Measurements from ENCODE around the gene NMB.
"Not testable (repeated sequence)": the region's sequence is repeated elsewhere in the genome, so short reads cannot be mapped to it uniquely, and the experiment has no call there.

The NMB gene

DNA sequence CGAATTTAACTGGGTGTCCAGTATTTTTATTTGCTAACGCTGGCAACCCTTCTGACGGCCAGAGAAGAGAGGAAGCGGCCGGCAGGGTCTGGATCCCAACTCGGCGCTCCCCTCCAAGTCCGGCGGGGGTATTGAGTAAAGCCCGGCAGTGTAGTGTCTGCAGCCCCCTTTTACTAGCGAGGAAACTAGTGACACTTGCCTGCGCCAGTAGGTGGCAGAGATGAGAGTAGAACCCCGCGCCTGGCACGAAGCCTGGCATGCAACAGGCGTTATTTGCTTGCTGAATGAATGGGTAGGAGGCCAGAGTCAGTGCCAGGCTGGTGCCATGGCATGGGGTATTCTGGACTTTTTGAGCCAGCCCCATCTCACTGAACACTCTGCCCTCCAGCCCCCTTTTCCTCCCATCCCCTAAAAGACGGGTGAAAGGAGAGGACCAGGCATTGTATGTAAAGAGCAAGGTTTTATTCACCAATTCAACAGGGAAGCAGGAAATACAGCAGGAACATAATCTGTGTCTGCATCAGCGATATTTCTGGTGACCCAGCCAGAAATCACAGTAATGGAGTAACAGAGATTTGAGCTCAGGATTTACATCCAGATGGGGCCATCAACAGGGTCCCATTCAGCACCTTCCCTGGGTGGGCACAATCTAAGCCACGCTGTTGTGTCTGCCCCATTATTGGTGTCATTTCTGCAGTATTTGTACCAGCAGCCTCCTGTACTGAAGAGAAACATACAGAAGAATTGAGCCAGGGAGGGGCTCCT lies 3.1 kb downstream of the NMB start:
- peak; percentile 71 to 76 for DNase-seq

DNA sequence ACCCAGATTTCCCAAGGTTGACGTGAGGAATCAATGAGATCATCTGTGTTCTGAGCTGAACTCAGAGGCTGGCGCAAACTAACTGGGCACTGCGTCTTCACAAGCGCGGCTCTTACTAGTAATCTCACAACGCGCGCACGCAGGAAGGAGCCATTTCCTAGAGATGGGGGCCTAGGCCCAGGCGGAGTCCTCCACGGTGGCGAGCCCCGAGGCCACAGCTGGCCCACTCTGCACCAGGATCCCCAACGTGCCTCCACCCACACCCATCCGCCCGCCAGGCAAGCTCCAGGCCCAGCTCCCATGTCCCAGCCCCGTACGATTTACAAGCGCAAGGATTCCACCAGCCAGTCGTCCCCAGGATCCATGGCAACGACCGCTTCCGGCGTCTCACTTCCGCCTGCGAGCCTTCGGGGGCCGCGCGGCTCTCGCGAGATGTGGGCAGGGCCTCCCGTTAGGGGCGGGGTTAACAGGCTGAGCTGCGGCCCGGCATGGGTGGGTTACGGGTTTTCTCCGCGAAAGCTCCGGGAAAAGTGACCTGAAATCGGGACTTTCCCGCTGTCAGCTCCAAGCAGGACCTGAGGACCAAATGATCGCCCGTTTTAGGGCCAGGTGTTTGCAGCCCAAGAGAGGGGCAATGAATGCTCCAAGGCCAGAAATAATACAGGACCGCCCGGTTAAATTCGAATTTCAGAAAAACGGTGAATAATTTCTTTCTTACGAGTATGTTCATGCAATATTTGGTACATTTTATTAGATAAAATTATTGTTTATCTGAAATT lies 3.9 kb downstream of the NMB start, which contains the start of gene WDR73:
Gene WDR73 (minus strand): TSS at position 374 of the 779 bp plus-strand sequence. CDS start 9 bp downstream, at position 365.
- peak; percentile 95 to 97 for DNase-seq

DNA sequence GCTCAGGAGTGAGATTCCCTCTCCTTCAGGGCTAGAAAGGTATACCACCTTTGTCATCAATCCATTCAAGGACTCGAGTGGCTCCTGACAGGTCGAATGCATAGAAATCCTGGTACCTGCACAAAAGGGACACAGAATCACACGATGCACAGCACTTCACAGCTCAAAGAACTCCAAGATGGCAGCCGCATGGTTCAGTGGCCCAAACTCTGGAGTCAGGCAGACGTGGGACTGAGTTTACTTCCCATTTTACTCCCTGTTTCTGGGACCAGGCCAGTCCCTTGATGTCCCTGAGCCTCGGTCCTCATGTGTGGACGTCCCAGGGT lies 4.5 kb downstream of the NMB start:
- no peak for DNase-seq

DNA sequence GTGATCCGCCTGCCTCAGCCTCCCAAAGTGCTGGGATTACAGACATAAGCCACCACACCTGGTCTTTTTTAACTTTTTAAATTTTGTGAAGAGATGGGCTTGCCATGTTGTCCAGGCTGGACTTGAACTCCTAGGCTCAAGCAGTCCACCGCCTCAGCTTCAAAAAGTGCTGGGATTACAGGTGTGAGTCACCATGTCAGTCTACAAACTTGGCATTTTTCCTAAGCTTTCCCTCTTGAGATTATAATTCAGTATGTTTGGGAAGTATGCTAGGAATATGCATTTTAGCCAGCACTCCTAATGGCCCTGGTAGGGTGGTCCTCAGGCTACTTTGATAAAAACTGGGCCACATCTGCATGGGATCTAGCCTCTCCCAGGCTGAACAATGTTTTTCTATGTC lies 8.3 kb downstream of the NMB start:
- no peak for DNase-seq

DNA sequence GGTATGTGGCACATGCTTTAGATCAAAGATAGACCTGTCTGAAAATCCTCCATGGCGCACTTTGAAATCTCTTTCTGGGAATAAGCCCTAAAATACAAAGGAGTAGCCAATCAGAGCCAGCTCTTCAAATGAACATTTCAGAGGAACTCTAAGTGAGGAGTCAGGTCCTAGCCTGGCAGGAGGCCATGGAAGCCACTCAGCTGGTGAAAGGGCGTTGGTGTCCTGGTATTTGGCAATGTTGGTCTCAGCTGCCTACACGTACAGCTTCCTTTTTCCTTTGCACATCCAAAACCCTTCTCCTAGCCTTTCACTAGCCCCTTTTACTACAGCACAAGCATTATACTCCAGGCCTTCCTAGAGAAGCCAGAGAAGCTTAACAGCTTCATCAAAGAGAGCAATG lies 9.5 kb downstream of the NMB start:
- DNase-seq = peak; percentile 93 to 95

DNA sequence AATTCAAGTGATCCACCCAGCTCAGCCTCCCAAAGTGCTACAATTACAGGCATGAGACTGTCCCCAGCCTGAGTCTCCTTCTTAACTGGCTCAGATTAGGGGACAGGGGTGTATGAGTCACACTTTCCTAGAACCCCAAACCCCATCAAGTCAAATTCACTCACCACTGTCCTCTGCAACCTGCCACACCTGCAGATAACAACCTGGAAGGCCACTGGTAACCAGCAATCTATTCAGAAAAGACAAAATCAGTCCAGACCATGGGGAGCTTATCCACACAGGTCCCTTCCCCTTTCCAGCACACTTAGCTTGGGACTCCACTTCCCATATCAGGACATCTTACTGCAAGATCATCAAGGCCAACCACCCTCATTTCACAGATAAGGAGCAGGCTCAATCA lies 10.3 kb downstream of the NMB start:
- peak in 1 of 2 donors; percentile 27 for DNase-seq

DNA sequence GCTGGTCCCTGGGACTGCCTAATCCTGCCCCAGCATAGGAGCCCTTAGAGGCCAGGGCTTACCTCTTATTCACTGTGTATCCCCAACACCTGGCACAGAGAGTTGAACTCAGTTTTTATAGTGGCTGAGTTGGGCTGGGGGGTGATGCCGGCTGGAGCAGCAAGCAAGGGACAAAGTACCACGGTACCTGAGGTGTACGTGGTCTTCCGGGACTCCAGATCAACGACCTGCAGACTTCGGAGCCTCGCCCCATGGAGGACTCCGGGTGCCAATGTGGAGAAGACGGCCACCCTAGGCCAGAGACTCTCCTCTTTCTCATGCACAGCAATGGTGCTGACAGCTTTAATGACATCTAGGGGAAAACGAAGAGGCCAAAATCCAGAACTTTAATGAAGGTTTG lies 12.0 kb downstream of the NMB start:
- DNase-seq = no peak

DNA sequence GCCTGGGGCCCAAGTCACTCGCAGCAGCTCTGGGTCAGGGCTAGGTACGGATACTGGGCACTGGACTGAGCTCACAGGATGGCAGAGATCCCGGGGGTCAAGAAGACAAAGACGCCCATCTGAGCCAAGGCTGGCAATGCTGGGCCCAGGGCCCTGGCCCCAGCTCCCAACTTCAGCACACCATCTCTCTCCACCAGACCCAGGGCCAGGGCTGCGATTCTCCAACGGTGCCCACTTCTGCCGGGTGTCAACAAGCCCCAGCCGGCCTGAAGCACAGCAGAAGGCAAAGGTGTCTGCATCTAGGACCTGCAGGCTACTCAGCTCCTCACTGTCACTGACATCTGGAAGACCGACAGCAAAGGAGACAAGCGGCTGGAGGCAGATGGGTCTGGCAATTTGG lies 12.5 kb downstream of the NMB start:
- no peak for DNase-seq

DNA sequence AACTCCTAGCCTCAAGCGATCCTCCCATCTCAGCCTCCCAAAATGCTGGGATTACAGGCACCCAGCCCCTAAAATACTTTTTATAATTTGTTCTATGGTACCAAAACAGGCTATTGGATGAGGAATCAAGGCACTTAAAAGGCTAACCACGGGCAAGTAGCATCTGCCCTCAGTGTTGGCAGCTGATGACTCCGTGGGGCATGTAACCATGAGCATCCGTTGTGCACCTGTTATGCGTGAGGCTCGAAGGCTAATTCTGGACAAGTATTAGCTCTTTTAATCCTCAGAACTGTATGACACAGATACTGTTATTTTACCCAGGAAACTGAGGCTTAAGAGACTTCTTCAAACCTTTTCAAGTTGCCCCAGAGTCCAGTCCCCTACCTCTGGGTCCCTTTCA lies 14.2 kb downstream of the NMB start:
- no peak for DNase-seq

DNA sequence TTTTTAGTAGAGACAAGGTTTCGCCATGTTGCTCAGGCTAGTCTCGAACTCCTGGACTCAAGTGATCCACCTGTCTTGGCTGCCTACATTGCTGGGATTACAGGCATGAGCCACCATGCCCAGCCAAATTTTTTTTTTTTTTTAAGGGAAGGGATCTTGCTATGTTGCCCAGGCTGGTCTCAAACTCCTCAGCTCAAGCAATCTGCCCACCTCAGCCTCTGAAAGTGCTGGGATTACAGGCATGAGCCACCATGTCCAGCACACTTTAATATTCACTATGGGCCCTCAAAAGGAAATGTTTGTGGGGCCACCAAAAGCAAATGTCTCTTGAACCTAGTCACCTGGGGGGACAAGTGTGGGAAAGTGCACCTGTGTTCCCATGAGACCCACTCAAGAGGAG lies 15.4 kb downstream of the NMB start:
- DNase-seq = not testable (repeated sequence)

DNA sequence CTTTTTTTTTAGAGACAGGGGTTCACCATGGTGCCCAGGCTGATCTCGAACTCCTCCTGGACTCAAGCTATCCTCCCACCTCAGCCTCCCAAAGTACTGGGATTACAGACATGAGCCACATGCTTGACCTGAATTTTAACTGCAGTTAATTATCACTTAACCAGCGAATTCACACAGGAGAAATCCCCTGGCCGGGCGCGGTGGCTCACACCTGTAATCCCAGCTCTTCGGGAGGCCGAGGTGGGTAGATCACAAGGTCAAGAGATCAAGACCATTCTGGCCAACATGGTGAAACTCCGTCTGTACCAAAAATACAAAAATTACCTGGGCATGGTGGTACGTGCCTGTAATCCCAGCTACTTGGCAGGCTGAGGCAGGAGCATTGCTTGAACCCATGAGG lies 16.1 kb downstream of the NMB start:
- not testable (repeated sequence) for DNase-seq

DNA sequence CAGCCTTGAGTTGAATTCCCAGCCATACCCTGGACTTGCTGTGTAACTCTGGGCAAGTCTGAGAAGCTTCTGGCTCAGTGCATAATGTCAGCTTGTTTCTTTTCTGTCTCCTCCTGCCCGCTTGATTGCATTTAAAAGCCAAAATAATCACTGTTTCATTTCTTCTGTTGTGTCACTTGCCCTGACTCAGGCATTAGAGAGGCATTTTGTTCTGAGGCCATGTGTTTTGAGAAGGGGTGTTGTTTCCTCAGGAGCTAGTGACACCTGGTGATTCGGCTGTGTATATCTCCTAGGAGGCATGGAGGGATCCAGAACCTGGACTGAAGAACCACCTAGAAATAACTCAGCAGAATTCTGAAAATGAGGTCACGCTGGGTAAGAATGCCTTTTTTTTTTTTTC lies 19.9 kb downstream of the NMB start:
- no peak for DNase-seq

DNA sequence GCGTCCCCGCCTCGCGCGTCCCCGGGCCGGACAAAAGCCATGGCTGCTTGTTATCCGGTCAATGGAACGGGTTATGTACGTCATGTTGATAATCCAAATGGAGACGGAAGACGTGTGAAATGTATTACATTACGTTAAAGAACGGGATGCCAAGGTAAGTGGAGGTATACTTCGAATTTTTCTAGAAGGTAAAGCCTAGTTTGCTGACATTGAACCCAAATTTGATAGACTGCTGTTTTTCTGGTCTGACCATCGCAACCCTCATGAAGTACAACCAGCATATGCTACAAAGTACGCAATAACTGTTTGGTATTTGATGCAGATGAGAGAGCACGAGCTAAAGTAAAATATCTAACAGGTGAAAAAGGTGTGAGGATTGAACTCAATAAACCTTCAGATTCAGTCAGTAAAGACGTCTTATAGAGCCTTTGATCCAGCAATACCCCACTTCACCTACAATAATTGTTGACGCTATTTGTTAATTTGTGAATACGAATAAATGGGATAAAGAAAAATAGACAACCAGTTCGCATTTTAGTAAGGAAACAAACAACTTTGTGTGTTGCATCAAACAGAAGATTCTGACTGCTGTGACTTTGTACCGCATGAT lies 23.7 kb downstream of the NMB start:
- no peak for DNase-seq

DNA sequence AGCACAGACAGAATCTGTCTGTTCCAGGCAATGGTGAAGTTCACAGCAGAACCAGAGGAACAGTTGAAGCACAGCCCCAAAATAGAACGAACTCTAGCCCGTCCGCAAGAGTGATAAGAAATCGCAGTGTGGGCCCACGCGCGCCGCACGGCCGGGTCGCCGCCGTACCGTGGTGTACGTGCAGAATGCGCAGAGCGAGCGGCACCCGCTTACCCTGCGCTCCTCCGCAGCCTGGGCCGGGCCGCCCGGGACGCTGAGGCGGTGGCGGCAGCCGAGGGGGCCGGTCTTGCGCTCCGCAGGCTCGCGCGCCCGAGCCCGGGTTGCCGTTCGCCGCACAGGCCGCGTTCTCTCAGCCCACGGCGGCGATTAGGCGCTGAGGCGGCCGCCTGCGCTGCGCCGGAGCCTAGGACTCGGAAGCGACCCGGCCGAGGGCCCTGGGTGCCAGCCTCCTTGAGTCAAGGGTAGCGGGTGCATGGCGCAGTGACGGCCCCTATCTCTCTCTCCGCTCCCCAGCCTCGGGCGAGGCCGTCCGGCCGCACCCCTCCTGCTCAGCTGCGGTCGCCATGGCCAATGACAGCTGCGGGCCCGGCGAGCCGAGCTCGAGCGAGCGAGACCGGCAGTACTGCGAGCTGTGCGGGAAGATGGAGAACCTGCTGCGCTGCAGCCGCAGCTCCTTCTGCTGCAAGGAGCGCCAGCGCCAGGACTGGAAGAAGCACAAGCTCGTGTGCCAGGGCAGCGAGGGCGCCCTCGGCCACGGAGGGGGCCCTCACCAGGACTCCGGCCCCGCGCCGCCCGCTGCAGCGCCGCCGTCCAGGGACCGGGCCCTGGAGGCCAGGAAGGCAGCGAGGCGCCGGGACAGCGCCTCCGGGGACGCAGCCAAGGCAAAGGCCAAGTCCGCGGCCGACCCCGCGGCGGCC lies 24.4 kb downstream of the NMB start:
- peak; percentile 46 to 70 for DNase-seq

DNA sequence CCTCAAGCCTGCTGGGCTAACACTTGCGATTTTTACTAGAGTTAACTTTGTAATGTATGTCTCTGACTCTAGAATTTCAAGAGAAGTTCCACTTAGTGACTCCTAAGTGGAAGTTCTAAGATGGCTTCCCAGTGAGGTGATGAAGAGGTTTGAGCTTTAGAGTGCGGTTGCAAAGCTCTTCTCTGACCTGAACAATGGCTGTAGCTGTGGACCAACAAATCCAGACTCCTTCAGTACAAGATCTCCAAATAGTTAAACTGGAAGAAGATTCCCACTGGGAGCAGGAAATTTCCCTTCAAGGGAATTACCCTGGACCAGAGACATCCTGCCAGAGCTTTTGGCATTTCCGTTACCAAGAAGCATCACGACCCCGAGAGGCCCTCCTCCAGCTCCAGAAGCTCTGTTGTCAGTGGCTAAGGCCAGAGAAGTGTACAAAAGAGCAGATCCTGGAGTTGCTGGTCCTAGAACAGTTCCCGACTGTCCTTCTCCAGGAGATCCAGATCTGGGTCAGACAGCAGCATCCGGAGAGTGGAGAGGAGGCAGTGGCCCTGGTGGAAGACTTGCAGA lies 26.2 kb downstream of the NMB start:
- DNase-seq = no peak

DNA sequence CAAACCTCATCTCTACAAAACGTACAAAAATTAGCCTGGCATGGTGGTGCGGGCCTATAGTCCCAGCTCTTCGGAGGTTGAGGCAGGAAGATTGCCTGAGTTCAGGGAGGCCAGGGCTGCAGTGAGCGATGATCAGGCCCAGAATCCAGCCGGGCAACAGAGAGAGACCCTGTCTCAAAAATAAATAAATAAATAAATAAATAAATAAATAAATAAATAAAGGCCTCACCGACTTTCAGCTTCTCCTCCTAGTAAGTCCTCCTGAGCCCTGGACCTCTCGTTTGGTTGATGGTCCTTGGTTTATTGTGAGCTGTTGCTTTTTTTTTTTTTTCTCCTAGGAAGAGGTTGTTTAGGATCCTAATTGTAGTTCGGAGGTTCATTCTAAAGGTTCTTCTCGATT lies 29.0 kb downstream of the NMB start:
- DNase-seq = no peak

DNA sequence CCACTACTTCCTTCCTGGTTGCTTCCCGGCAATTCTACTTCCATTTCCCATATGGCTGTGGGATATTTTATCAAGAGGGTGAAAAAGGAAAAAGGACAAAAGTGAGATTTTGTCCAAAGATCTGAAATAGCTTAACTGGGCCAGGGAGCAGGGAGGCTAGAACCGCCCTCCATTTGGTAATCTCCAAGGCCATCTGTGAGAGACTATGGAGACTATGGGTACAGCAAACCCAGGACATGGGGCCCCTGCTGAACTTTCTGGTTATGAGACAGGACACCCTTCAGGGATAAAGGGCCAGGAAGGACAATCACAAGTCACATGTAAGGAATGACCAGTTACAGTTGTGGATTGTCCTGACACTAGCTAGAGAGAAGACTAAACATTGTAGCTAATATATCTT lies 32.9 kb downstream of the NMB start:
- DNase-seq = no peak

DNA sequence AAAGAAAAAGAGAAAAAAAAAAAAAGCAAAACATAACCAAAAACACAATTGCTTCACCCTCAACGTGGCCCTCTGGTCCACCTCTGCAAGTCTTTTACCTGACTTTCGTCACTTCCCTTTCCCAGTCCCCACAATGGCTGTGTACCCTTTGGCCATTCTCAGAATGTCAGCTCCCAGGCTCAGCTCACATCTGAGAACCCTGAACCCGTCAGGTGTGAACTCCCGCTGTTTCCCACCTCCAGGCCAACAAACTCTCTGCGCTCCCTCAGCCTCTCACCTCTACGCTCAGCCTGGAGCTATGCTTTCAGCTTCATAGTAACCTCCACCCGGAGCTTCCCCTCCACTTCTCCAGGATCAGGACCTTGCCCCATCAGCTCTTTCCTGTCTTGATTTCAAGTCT lies 33.6 kb downstream of the NMB start:
- DNase-seq = no peak

DNA sequence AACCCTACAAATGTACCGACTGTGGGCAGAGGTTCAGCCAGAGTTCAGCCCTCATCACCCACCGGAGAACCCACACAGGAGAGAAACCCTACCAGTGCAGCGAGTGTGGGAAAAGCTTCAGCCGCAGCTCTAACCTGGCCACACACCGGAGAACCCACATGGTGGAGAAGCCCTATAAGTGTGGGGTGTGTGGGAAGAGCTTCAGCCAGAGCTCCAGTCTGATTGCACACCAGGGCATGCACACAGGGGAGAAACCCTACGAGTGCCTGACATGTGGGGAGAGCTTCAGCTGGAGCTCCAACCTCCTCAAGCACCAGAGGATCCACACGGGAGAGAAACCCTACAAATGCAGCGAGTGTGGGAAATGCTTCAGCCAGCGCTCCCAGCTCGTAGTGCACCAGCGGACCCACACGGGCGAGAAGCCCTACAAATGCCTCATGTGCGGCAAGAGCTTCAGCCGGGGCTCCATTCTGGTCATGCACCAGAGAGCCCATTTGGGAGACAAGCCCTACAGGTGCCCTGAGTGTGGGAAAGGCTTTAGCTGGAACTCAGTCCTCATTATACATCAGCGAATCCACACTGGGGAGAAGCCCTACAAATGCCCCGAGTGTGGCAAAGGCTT lies 36.5 kb downstream of the NMB start:
- no peak for DNase-seq

DNA sequence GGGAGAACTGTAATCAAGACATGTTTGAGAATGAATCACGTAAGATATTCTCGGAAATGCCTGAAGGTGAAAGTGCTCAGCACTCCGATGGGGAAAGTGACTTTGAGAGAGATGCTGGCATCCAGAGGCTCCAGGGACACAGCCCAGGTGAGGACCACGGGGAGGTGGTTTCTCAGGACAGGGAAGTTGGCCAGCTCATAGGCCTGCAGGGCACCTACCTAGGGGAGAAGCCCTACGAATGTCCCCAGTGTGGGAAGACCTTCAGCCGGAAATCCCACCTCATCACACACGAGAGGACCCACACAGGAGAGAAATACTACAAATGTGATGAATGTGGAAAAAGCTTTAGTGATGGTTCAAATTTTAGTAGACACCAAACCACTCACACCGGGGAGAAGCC lies 37.4 kb downstream of the NMB start:
- DNase-seq = no peak

DNA sequence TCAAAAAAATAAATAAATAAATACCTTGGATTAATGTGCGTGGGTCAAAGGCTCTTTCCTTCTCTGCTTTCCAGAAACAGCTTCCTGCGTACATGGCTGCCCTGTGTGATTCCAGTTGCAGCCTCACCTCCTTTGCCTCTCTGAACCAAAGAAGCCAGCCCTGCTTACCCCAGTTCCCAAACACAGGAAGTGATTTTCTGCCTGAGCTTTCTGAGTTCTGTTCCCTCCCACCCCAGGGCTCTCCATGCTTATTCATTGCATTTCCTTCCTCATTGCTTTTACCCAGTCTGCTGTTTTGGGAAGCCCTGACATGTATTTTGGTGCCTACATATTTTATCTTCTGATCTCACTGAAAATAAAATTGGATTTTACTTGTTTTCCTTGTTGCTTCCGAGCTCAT lies 41.8 kb downstream of the NMB start:
- DNase-seq = peak; percentile 81 to 82

DNA sequence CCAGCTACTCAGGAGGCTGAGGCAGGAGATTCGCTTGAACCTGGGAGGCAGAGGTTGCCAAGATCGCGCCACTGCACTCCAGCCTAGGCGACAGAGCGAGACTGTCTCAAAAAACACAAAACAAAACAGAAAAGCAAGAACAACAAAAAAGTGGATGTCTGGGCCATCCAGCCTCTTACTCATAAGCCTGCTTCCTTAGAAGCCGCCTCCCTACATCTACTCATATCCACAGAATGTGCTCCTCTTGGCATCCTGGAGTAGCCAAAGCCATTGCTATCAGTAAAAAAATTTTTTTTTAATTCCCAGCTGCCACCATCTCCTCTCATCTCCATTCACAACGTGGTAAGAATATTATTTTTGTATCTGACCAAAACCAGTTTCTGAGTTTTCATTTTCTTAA lies 46.4 kb downstream of the NMB start:
- DNase-seq = no peak
